Fibroblast of skin of abdomen (primary cell): Measurements from ENCODE around the gene GRIN2D. TPM values are rescaled to one million over a fixed set of nuclear protein-coding genes. Genes with fewer than 3 reads are reported as not detected.

Experiments used
- DNase-seq: peaks from one replicate; pipeline ENCODE4 v3.0.0-alpha.2; 2013
- polyA plus RNA-seq, 2 experiments: library from polyadenylated mRNA; unstranded; fragments of 120-200 nt; gene quantifications; one replicate each; pipeline ENCODE4 v1.2.1, GENCODE V29; 2013; ENCODE audit not compliant: insufficient read length in 2 of 2

The GRIN2D gene
- polyA plus RNA-seq (2013, experiment 1 of 2; ENCODE audit: insufficient read length): 3.7 TPM
- 3.7 TPM for polyA plus RNA-seq (2013, experiment 2 of 2; ENCODE audit: insufficient read length)

GRCh38 chr19:48393559-48394330 is at the start of gene GRIN2D:
GRIN2D (plus strand) TSS chr19:48393668; CDS start chr19:48398393, 4,725 bp downstream.
- DNase-seq: peak; percentile 49

GRCh38 chr19:48344892-48345291 is 48.6 kb upstream of the GRIN2D start:
- DNase-seq: no peak

GRCh38 chr19:48346191-48346590 is 47.3 kb upstream of the GRIN2D start:
- DNase-seq: no peak

GRCh38 chr19:48348045-48348444 is 45.4 kb upstream of the GRIN2D start:
- DNase-seq: no peak

- DNase-seq: no peak
These were observed 44.7 kb upstream of the GRIN2D start for GRCh38 chr19:48348737-48349136.

- DNase-seq: no peak
These were observed 42.6 kb upstream of the GRIN2D start for GRCh38 chr19:48350856-48351255.

- peak; percentile 45 for DNase-seq
These were observed 42.1 kb upstream of the GRIN2D start for GRCh38 chr19:48351341-48351752.

- DNase-seq: no peak
These were observed 39.8 kb upstream of the GRIN2D start for GRCh38 chr19:48353677-48354076.

GRCh38 chr19:48354332-48354992 is 39.0 kb upstream of the GRIN2D start:
- no peak for DNase-seq

GRCh38 chr19:48355365-48355954 is 38.0 kb upstream of the GRIN2D start:
- no peak for DNase-seq

- DNase-seq: no peak
These were observed 34.3 kb upstream of the GRIN2D start for GRCh38 chr19:48359123-48359522.

GRCh38 chr19:48361912-48362311 is 31.6 kb upstream of the GRIN2D start:
- DNase-seq: no peak

GRCh38 chr19:48362716-48363499 is 30.6 kb upstream of the GRIN2D start:
- DNase-seq: peak; percentile 94

GRCh38 chr19:48363500-48363809 is 30.0 kb upstream of the GRIN2D start:
- no peak for DNase-seq

- DNase-seq: peak; percentile 100
These were observed 29.5 kb upstream of the GRIN2D start, which contains the start of the genes SYNGR4 and TMEM143 for GRCh38 chr19:48363810-48364597. SYNGR4 (plus strand) TSS chr19:48364367; CDS start chr19:48365843, 1,476 bp downstream. TMEM143 (minus strand) TSS chr19:48363940; CDS start chr19:48363920, 20 bp downstream.

GRCh38 chr19:48364598-48365348 is 28.7 kb upstream of the GRIN2D start:
- no peak for DNase-seq

GRCh38 chr19:48365602-48366001 is 27.9 kb upstream of the GRIN2D start:
- DNase-seq: no peak

- DNase-seq: no peak
These were observed 25.6 kb upstream of the GRIN2D start for GRCh38 chr19:48367855-48368254.

GRCh38 chr19:48368936-48369335 is 24.5 kb upstream of the GRIN2D start:
- DNase-seq: no peak

- DNase-seq: no peak
These were observed 22.5 kb upstream of the GRIN2D start for GRCh38 chr19:48370955-48371354.

- DNase-seq: no peak
These were observed 22.1 kb upstream of the GRIN2D start for GRCh38 chr19:48371367-48371766.
